ENCODE results near the gene FNDC3A. TPM values are rescaled to one million over a fixed set of nuclear protein-coding genes. Genes with fewer than 3 reads are reported as not detected.

Gene FNDC3A
- total and polyA plus RNA-seq, 11 donors, result 10.1 to 38.3 (median 21.9) TPM

DNA sequence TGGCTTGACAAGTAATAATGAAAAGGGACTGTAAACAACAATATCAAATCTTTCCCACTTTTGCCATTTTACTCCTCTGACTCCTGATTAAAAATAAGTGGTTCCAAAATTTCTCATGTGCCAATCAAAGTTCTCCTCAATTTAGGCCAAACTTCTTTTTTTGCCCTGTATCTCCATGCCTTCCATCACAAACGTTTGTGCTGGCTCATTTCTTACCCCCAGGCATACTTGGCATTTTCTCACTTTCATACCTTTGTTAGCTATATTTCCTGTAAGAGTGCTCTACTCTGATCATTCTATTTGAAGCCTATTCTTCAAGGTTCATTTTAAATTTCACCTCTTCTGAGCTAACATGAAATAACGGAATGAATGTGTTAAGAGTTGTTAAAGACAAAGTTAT lies 10.0 kb upstream of the FNDC3A start:
- DNase-seq, result no peak
- H3K27ac ChIP-seq, result no peak overlapping the region
- no peak for TF ChIP-seq POLR2A (IDR thresholded peaks at IDR 0.05)
- TF ChIP-seq, protein P1, sequence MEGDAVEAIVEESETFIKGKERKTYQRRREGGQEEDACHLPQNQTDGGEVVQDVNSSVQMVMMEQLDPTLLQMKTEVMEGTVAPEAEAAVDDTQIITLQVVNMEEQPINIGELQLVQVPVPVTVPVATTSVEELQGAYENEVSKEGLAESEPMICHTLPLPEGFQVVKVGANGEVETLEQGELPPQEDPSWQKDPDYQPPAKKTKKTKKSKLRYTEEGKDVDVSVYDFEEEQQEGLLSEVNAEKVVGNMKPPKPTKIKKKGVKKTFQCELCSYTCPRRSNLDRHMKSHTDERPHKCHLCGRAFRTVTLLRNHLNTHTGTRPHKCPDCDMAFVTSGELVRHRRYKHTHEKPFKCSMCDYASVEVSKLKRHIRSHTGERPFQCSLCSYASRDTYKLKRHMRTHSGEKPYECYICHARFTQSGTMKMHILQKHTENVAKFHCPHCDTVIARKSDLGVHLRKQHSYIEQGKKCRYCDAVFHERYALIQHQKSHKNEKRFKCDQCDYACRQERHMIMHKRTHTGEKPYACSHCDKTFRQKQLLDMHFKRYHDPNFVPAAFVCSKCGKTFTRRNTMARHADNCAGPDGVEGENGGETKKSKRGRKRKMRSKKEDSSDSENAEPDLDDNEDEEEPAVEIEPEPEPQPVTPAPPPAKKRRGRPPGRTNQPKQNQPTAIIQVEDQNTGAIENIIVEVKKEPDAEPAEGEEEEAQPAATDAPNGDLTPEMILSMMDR (IDR thresholded peaks at IDR 0.05), result no peak
- no peak for ATAC-seq
- no peak overlapping the region for H3K4me3 ChIP-seq
- 59 to 70% (median 65%) methylated on average over 2 of the region's 2 CpGs for WGBS, 4 donors
- H3K36me3 ChIP-seq, result no peaks in the 10 kb centered on the region
- intact Hi-C loops (cut with DNase I), result no loop called here
- peaks cover 0 to 8% (median 0%) of the 10 kb centered on the region in 12 donors for H3K4me1 ChIP-seq
- no peaks in the 10 kb centered on the region for H3K9me3 ChIP-seq
- H3K27me3 ChIP-seq, result no peaks in the 10 kb centered on the region

DNA sequence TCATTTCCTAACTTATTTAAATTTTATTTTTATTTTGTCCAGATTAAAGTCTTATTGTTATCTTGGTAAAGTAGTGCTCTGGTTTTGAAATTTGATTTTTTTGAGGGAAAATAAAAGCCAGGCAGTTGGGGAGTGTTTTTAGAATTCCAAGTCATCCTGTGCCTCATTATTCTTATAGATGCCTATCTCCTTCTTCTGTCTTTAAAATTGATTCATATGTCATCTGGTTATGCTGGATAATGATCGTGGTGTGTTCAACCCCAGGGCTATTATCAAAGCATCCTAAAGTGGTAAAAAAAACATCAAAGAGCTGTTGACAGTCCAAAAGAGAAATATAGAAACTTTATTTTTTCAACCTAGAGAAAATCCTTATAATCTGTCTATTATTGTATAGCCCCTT lies 6.0 kb upstream of the FNDC3A start:
- WGBS, 4 donors, result 74 to 82% (median 78%) methylated on average over 1 of the region's 1 CpG
- DNase-seq, result no peak
- peaks cover 0 to 22% (median 8%) of the 10 kb centered on the region in 12 donors for H3K9me3 ChIP-seq
- H3K27me3 ChIP-seq, result no peaks in the 10 kb centered on the region
- no peak for TF ChIP-seq POLR2A (IDR thresholded peaks at IDR 0.05)
- TF ChIP-seq, protein P1 (IDR thresholded peaks at IDR 0.05), result no peak
- H3K4me3 ChIP-seq, result no peak overlapping the region
- no peaks in the 10 kb centered on the region for H3K36me3 ChIP-seq
- peaks cover 0 to 2% (median under 1%) of the 10 kb centered on the region in 12 donors for H3K4me1 ChIP-seq
- no peak overlapping the region for H3K27ac ChIP-seq
- intact Hi-C loops (cut with DNase I), result loop anchor here in 6 of 10 donors (10.0 kb wide), 6 partner anchors 125 to 935 kb away; partner anchors contain the start of genes CDADC1 (in 1 of the 6) and NUDT15 (in 1 of the 6)
- no peak for ATAC-seq

DNA sequence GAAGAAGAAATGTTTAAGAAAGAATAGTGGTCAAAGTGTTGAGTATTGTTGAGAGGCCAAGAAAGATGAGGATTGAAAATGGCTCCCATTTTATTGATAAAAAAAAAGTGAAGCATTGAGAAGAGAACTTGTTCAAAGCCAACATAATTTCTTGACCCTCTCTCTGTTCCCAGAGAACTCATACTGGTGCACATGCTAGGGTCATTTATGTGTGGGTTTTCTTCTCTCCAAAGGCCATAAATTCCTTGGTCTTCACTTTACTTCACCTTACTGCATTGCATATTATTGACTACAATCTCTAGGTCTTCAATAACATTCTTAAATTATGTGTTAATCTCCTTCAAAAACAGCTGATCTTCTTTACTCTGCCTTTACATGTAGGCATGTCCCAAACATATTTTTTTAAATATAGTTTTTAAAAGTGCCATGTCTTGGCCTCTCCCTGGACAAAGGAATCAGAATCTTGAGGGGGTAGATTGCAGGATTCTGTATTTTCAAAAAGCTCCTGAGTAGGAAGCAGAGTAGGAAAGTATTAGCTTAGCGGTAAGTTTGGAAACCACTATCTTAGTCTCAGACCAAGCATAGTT lies 1.8 kb upstream of the FNDC3A start:
- Histone ChIP-seq H3K27ac (no peak overlapping the region), H3K4me3 (no peak overlapping the region), H3K4me1 (peaks cover 0 to 28% (median 18%) of the 10 kb centered on the region in 12 donors), H3K9me3 (peaks cover 0 to 23% (median 9%) of the 10 kb centered on the region in 12 donors), H3K36me3 (no peaks in the 10 kb centered on the region), H3K27me3 (no peaks in the 10 kb centered on the region)
- ATAC-seq (no peak), DNase-seq (no peak)
- WGBS, 4 donors, result 93 to 100% (median 96%) methylated on average over 1 of the region's 1 CpG
- intact Hi-C loops (cut with DNase I), result loop anchor here in 6 of 10 donors (10.0 kb wide), 6 partner anchors 121 to 939 kb away; partner anchors contain the start of genes CDADC1 (in 1 of the 6) and NUDT15 (in 1 of the 6)
- TF ChIP-seq, protein P1 (IDR thresholded peaks at IDR 0.05), result no peak
- no peak for TF ChIP-seq POLR2A (IDR thresholded peaks at IDR 0.05)

DNA sequence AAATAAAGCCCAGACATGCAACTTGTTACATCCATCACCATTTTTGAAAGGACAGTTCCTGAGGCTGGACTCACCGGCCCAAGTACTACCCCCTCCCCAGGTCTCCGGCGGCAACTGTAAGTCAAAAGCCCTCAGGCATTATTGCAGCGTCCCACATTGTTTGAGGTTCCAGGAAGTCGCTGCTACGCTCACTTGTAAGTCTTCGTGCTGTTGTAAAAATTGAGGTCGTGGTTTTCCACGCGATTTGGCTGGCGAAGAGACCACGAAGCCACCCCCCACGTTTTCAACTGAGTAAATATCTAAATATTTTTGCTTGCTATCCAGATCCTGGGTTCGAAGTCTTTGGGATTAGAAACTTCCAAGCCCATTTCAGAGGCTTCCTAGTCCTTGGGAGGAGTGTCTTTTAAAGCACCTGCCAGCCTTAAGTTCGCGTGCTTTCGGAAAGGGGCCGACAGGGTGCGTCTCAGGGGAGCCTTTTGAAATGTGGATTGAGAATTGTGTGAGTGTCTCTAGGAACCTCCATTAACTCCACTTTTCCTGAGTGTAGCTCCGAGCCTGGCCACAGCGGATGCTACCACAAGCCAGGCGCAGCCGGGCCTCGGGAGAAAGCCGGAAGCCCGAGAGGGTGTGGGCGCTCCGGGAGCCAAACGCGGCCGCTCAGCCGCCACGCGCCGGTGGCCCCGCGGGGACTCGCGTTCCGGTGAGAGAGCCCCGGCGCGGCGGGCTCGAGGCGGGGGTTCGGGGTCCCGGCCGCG lies 434 bp upstream of the FNDC3A start:
- peak overlapping the region; percentile 66 to 96 (median 88) for H3K4me3 ChIP-seq
- peak overlapping the region; percentile 92 to 100 (median 98) for H3K27ac ChIP-seq
- TF ChIP-seq, protein P1 (IDR thresholded peaks at IDR 0.05), result peak in 2 of 12 donors; percentile 16 to 20
- peak in 1 of 2 donors; percentile 50 for TF ChIP-seq POLR2A (IDR thresholded peaks at IDR 0.05)
- intact Hi-C loops (cut with DNase I), result loop anchor here in 7 of 10 donors (5.0 to 10.0 kb wide), 9 partner anchors 120 to 940 kb away; partner anchors contain the start of genes NUDT15 (in 2 of the 7) and CDADC1 (in 1 of the 7)
- WGBS, 4 donors, result 0 to 2% (median 1%) methylated on average over 31 to 50 of the region's 50 CpGs
- H3K27me3 ChIP-seq, result no peaks in the 10 kb centered on the region
- H3K9me3 ChIP-seq, result peaks cover 0 to 23% (median 9%) of the 10 kb centered on the region in 12 donors
- peak in 4 of 5 donors; percentile 20 to 43 (median 32) for DNase-seq
- peak in 2 of 4 donors; percentile 41 to 54 for ATAC-seq
- H3K36me3 ChIP-seq, result no peaks in the 10 kb centered on the region
- peaks cover 0 to 42% (median 27%) of the 10 kb centered on the region in 12 donors for H3K4me1 ChIP-seq

All from heart left ventricle (tissue), 16 donors.